ENCODE measurements around the gene EFCAB8.

EFCAB8 gene

GRCh38 chr20:32828029-32828680, 30.6 kb upstream of the EFCAB8 start:
- Histone ChIP-seq H3K36me3 (ENCODE audit: insufficient read depth, low read depth, low read length) (peaks cover 65% of the 10 kb centered on the region), H3K9ac (ENCODE audit: low read depth, low read length) (no peak overlapping the region), H3K27ac (ENCODE audit: low read length) (no peak overlapping the region)

GRCh38 chr20:32829311-32830005, 29.3 kb upstream of the EFCAB8 start:
- Histone ChIP-seq H3K4me1 (ENCODE audit: insufficient read depth, low read length) (no peaks in the 10 kb centered on the region), H3K27ac (ENCODE audit: low read length) (no peak overlapping the region), H3K9me3 (ENCODE audit: insufficient read depth, low read depth, low read length) (no peaks in the 10 kb centered on the region), H3K36me3 (ENCODE audit: insufficient read depth, low read depth, low read length) (peaks cover 78% of the 10 kb centered on the region), H3K9ac (ENCODE audit: low read depth, low read length) (no peak overlapping the region), H3K4me3 (ENCODE audit: low read length) (no peak overlapping the region), H3K27me3 (ENCODE audit: insufficient read depth, low read length) (no peaks in the 10 kb centered on the region)

More at GRCh38 chr20:32828029-32828680, 30.6 kb upstream of the EFCAB8 start:
- H3K9me3 ChIP-seq (ENCODE audit: insufficient read depth, low read depth, low read length): no peaks in the 10 kb centered on the region
- H3K4me1 ChIP-seq (ENCODE audit: insufficient read depth, low read length): no peaks in the 10 kb centered on the region
- H3K4me3 ChIP-seq (ENCODE audit: low read length): no peak overlapping the region
- H3K27me3 ChIP-seq (ENCODE audit: insufficient read depth, low read length): no peaks in the 10 kb centered on the region

- Histone ChIP-seq H3K4me3 (ENCODE audit: low read length) (no peak overlapping the region), H3K9ac (ENCODE audit: low read depth, low read length) (no peak overlapping the region), H3K36me3 (ENCODE audit: insufficient read depth, low read depth, low read length) (peaks cover 87% of the 10 kb centered on the region), H3K27ac (ENCODE audit: low read length) (no peak overlapping the region), H3K27me3 (ENCODE audit: insufficient read depth, low read length) (no peaks in the 10 kb centered on the region), H3K4me1 (ENCODE audit: insufficient read depth, low read length) (no peaks in the 10 kb centered on the region), H3K9me3 (ENCODE audit: insufficient read depth, low read depth, low read length) (no peaks in the 10 kb centered on the region)
Observed at GRCh38 chr20:32830437-32830836, 28.3 kb upstream of the EFCAB8 start.

- Histone ChIP-seq H3K27me3 (ENCODE audit: insufficient read depth, low read length) (no peaks in the 10 kb centered on the region), H3K9ac (ENCODE audit: low read depth, low read length) (no peak overlapping the region), H3K27ac (ENCODE audit: low read length) (no peak overlapping the region), H3K36me3 (ENCODE audit: insufficient read depth, low read depth, low read length) (peaks cover 87% of the 10 kb centered on the region), H3K9me3 (ENCODE audit: insufficient read depth, low read depth, low read length) (no peaks in the 10 kb centered on the region), H3K4me1 (ENCODE audit: insufficient read depth, low read length) (no peaks in the 10 kb centered on the region), H3K4me3 (ENCODE audit: low read length) (no peak overlapping the region)
Observed at GRCh38 chr20:32831982-32832381, 26.7 kb upstream of the EFCAB8 start.

- H3K27me3 ChIP-seq (ENCODE audit: insufficient read depth, low read length): no peaks in the 10 kb centered on the region
- no peak overlapping the region for H3K27ac ChIP-seq (ENCODE audit: low read length)
- no peak overlapping the region for H3K9ac ChIP-seq (ENCODE audit: low read depth, low read length)
- no peaks in the 10 kb centered on the region for H3K4me1 ChIP-seq (ENCODE audit: insufficient read depth, low read length)
- no peaks in the 10 kb centered on the region for H3K9me3 ChIP-seq (ENCODE audit: insufficient read depth, low read depth, low read length)
- no peak overlapping the region for H3K4me3 ChIP-seq (ENCODE audit: low read length)
- H3K36me3 ChIP-seq (ENCODE audit: insufficient read depth, low read depth, low read length): peaks cover 87% of the 10 kb centered on the region
Observed at GRCh38 chr20:32832664-32833063, 26.1 kb upstream of the EFCAB8 start.

- Histone ChIP-seq H3K4me1 (ENCODE audit: insufficient read depth, low read length) (no peaks in the 10 kb centered on the region), H3K36me3 (ENCODE audit: insufficient read depth, low read depth, low read length) (peaks cover 88% of the 10 kb centered on the region), H3K4me3 (ENCODE audit: low read length) (no peak overlapping the region), H3K27me3 (ENCODE audit: insufficient read depth, low read length) (no peaks in the 10 kb centered on the region), H3K9ac (ENCODE audit: low read depth, low read length) (no peak overlapping the region), H3K27ac (ENCODE audit: low read length) (no peak overlapping the region), H3K9me3 (ENCODE audit: insufficient read depth, low read depth, low read length) (no peaks in the 10 kb centered on the region)
Observed at GRCh38 chr20:32834972-32835371, 23.8 kb upstream of the EFCAB8 start.

GRCh38 chr20:32837157-32837556, 21.6 kb upstream of the EFCAB8 start:
- no peaks in the 10 kb centered on the region for H3K9me3 ChIP-seq (ENCODE audit: insufficient read depth, low read depth, low read length)
- no peak overlapping the region for H3K4me3 ChIP-seq (ENCODE audit: low read length)
- H3K4me1 ChIP-seq (ENCODE audit: insufficient read depth, low read length): no peaks in the 10 kb centered on the region
- H3K27me3 ChIP-seq (ENCODE audit: insufficient read depth, low read length): no peaks in the 10 kb centered on the region
- H3K36me3 ChIP-seq (ENCODE audit: insufficient read depth, low read depth, low read length): peaks cover 89% of the 10 kb centered on the region
- H3K27ac ChIP-seq (ENCODE audit: low read length): no peak overlapping the region
- no peak overlapping the region for H3K9ac ChIP-seq (ENCODE audit: low read depth, low read length)

GRCh38 chr20:32839227-32839981, 19.3 kb upstream of the EFCAB8 start:
- H3K27me3 ChIP-seq (ENCODE audit: insufficient read depth, low read length): no peaks in the 10 kb centered on the region
- no peaks in the 10 kb centered on the region for H3K4me1 ChIP-seq (ENCODE audit: insufficient read depth, low read length)
- H3K27ac ChIP-seq (ENCODE audit: low read length): no peak overlapping the region
- H3K9ac ChIP-seq (ENCODE audit: low read depth, low read length): no peak overlapping the region
- H3K4me3 ChIP-seq (ENCODE audit: low read length): no peak overlapping the region
- peaks cover 89% of the 10 kb centered on the region for H3K36me3 ChIP-seq (ENCODE audit: insufficient read depth, low read depth, low read length)
- no peaks in the 10 kb centered on the region for H3K9me3 ChIP-seq (ENCODE audit: insufficient read depth, low read depth, low read length)

GRCh38 chr20:32839982-32840285, 18.8 kb upstream of the EFCAB8 start:
- Histone ChIP-seq H3K4me1 (ENCODE audit: insufficient read depth, low read length) (no peaks in the 10 kb centered on the region), H3K27ac (ENCODE audit: low read length) (no peak overlapping the region), H3K27me3 (ENCODE audit: insufficient read depth, low read length) (no peaks in the 10 kb centered on the region), H3K9ac (ENCODE audit: low read depth, low read length) (no peak overlapping the region), H3K36me3 (ENCODE audit: insufficient read depth, low read depth, low read length) (peaks cover 89% of the 10 kb centered on the region), H3K4me3 (ENCODE audit: low read length) (no peak overlapping the region), H3K9me3 (ENCODE audit: insufficient read depth, low read depth, low read length) (no peaks in the 10 kb centered on the region)

GRCh38 chr20:32841174-32841573, 17.5 kb upstream of the EFCAB8 start:
- Histone ChIP-seq H3K27me3 (ENCODE audit: insufficient read depth, low read length) (no peaks in the 10 kb centered on the region), H3K36me3 (ENCODE audit: insufficient read depth, low read depth, low read length) (peaks cover 90% of the 10 kb centered on the region), H3K27ac (ENCODE audit: low read length) (no peak overlapping the region), H3K4me3 (ENCODE audit: low read length) (no peak overlapping the region), H3K9ac (ENCODE audit: low read depth, low read length) (no peak overlapping the region), H3K9me3 (ENCODE audit: insufficient read depth, low read depth, low read length) (no peaks in the 10 kb centered on the region), H3K4me1 (ENCODE audit: insufficient read depth, low read length) (no peaks in the 10 kb centered on the region)

- no peak overlapping the region for H3K4me3 ChIP-seq (ENCODE audit: low read length)
- H3K27me3 ChIP-seq (ENCODE audit: insufficient read depth, low read length): no peaks in the 10 kb centered on the region
- no peak overlapping the region for H3K9ac ChIP-seq (ENCODE audit: low read depth, low read length)
- H3K36me3 ChIP-seq (ENCODE audit: insufficient read depth, low read depth, low read length): peaks cover 90% of the 10 kb centered on the region
- no peaks in the 10 kb centered on the region for H3K9me3 ChIP-seq (ENCODE audit: insufficient read depth, low read depth, low read length)
- H3K4me1 ChIP-seq (ENCODE audit: insufficient read depth, low read length): no peaks in the 10 kb centered on the region
- H3K27ac ChIP-seq (ENCODE audit: low read length): no peak overlapping the region
Observed at GRCh38 chr20:32841632-32842031, 17.1 kb upstream of the EFCAB8 start.
